GM12878 (cell line): Measurements from ENCODE around the gene KMT2E. TPM values are rescaled to one million over a fixed set of nuclear protein-coding genes. Genes with fewer than 3 reads are reported as not detected.

Source experiments
- ATAC-seq: fragments of 200-7000 bp; cut with Tn5 transposase; 3 replicates; pipeline ENCODE4 v1.9.1; 2020; ENCODE audit warnings: mild to moderate bottlenecking, moderate library complexity
- BruUV-seq: library from RNA; stranded (reverse); fragments of 400-500 nt; replicated peaks from 2 replicates; lab custom pipeline; 2021; lab: Mats Ljungman, UMichigan
- CTCF ChIA-PET: fragments of 300-600 bp; sonication (Branson Sonifier 250); formaldehyde crosslinking; extraction: SDS; loops from one replicate; lab custom pipeline; 2021; ENCODE audit warnings: inconsistent platforms; lab: Yijun Ruan, JAX
- POLR2A ChIA-PET: fragments of 350-600 bp; formaldehyde crosslinking; extraction: SDS; loops from one replicate; lab custom pipeline; 2021; ENCODE audit warnings: inconsistent platforms; lab: Charles Lee
- RAD21 ChIA-PET: fragments of 300-600 bp; sonication (Branson Sonifier 250); formaldehyde crosslinking; loops from one replicate; lab custom pipeline; 2023; ENCODE audit warnings: antibody characterized with exemption; ENCODE audit not compliant: unreplicated experiment; lab: Charles Lee
- SMC1A ChIA-PET: fragments of 300-600 bp; sonication (Branson Sonifier 250); formaldehyde crosslinking; loops from one replicate; lab custom pipeline; 2023; ENCODE audit not compliant: unreplicated experiment, uncharacterized antibody; lab: Charles Lee
- DNase-seq: peaks from one replicate; pipeline ENCODE4 v3.0.0-alpha.2; 2011; ENCODE audit warnings: low read depth, low spot score
- FAIRE-seq: peaks from 3 replicates; lab custom pipeline; 2011; peaks lifted over from hg19 to GRCh38; lab: Jason Lieb, UNC
- H2AFZ ChIP-seq: 2 replicates; pipeline ENCODE4 v1.6.0; 2011; ENCODE audit warnings: low read depth, low read length, control low read depth; ENCODE audit not compliant: control insufficient read depth
- H3K27ac ChIP-seq: 2 replicates; pipeline ENCODE4 v1.5.1; 2011; ENCODE audit warnings: control low read depth; ENCODE audit not compliant: control insufficient read depth, insufficient read depth
- H3K27me3 ChIP-seq, 2 experiments: replicated peaks in 1 of 2; 2 replicates each; pipeline versions ENCODE4 v1.6.0 to v1.6.1; 2011; ENCODE audit warnings: low read length in 1 of 2; ENCODE audit not compliant: control insufficient read depth in 2 of 2, insufficient read depth in 2 of 2
- H3K36me3 ChIP-seq, 2 experiments: 2 replicates each; pipeline ENCODE4 v1.5.1; 2011; ENCODE audit warnings: low read length in 1 of 2; ENCODE audit not compliant: control insufficient read depth in 2 of 2, insufficient read depth in 2 of 2
- H3K4me1 ChIP-seq: 2 replicates; pipeline ENCODE4 v1.6.1; 2011; ENCODE audit warnings: mild to moderate bottlenecking, low read length, moderate library complexity, mixed read lengths; ENCODE audit not compliant: control insufficient read depth, insufficient read depth
- H3K4me2 ChIP-seq: 2 replicates; pipeline ENCODE4 v1.6.0; 2011; ENCODE audit warnings: control low read depth; ENCODE audit not compliant: control insufficient read depth, insufficient read depth
- H3K4me3 ChIP-seq: fragments of 200-600 bp; sonication (generic); 2 replicates; pipeline ENCODE4 v1.5.1; 2016
- H3K79me2 ChIP-seq: 2 replicates; pipeline ENCODE4 v1.6.0; 2011; ENCODE audit warnings: low read length; ENCODE audit not compliant: control insufficient read depth, insufficient read depth
- H3K9ac ChIP-seq: 2 replicates; pipeline ENCODE4 v1.8.0; 2011; ENCODE audit warnings: low read length, control low read depth, mixed read lengths; ENCODE audit not compliant: control insufficient read depth, insufficient read depth
- H3K9me3 ChIP-seq: replicated peaks from 3 replicates; pipeline ENCODE4 v1.5.1; 2011; ENCODE audit warnings: mild to moderate bottlenecking, low read length; ENCODE audit not compliant: control insufficient read depth, insufficient read depth
- H4K20me1 ChIP-seq: 2 replicates; pipeline ENCODE4 v1.6.0; 2011; ENCODE audit not compliant: control insufficient read depth, insufficient read depth
- BCL11A ChIP-seq: IDR thresholded peaks from 2 replicates; pipeline ENCODE4 v1.6.1; 2011; ENCODE audit warnings: low read depth, low read length
- CEBPB ChIP-seq, 2 experiments: fragments of 150-350 bp in 1 of 2; IDR thresholded peaks; 2 replicates each; pipeline ENCODE4 v1.6.1; 2012 to 2014; ENCODE audit warnings: low read depth in 2 of 2, low read length in 2 of 2, borderline replicate concordance in 1 of 2, inconsistent platforms in 1 of 2
- CREB1 ChIP-seq: IDR thresholded peaks from 2 replicates; pipeline ENCODE4 v1.6.1; 2012; ENCODE audit warnings: low read depth, mild to moderate bottlenecking, inconsistent platforms
- EGR1 ChIP-seq, 2 experiments: IDR thresholded peaks; 1 replicate in 1 of 2; 2 replicates in 1 of 2; pipeline ENCODE4 v1.6.1; 2011 to 2012; ENCODE audit warnings: low read depth in 2 of 2, low read length in 2 of 2, borderline replicate concordance in 1 of 2, mild to moderate bottlenecking in 1 of 2, moderate library complexity in 1 of 2
- POLR2A ChIP-seq: IDR thresholded peaks from 2 replicates; pipeline ENCODE4 v1.6.1; 2011; ENCODE audit warnings: low read depth, mild to moderate bottlenecking, low read length
- POLR2AphosphoS5 ChIP-seq: IDR thresholded peaks from 2 replicates; pipeline ENCODE4 v1.6.1; 2011; ENCODE audit warnings: mild to moderate bottlenecking, low read length, inconsistent platforms
- SKIL ChIP-seq: fragments of 450-650 bp; IDR thresholded peaks from 2 replicates; pipeline ENCODE4 v1.6.1; 2017; ENCODE audit warnings: mild to moderate bottlenecking, low read depth, inconsistent platforms; ENCODE audit not compliant: poor library complexity, severe bottlenecking
- SMAD1 ChIP-seq: fragments of 450-650 bp; IDR thresholded peaks from 2 replicates; pipeline ENCODE4 v1.6.1; 2018; ENCODE audit warnings: mild to moderate bottlenecking, low read depth; ENCODE audit not compliant: partially characterized antibody
- TCF3 ChIP-seq: IDR thresholded peaks from 2 replicates; pipeline ENCODE4 v1.6.1; 2012; ENCODE audit warnings: low read depth, mild to moderate bottlenecking, low read length, borderline replicate concordance; ENCODE audit not compliant: insufficient read depth
- ZNF207 ChIP-seq: fragments of 450-650 bp; IDR thresholded peaks from 2 replicates; pipeline ENCODE4 v1.6.1; 2014; ENCODE audit warnings: antibody characterized with exemption, mild to moderate bottlenecking, borderline replicate concordance
- WGBS: methylation state at CpG from one replicate; pipeline ENCODE4 v1.1.6; 2016; ENCODE audit warnings: low lambda C conversion rate; ENCODE audit not compliant: insufficient replicate concordance, insufficient coverage; ENCODE audit errors: missing lambda C conversion rate; 5-methylcytosine and 5-hydroxymethylcytosine counted together
- in situ Hi-C: fragments of 300-500 bp; cut with MboI; formaldehyde crosslinking; loops from 9 replicates; pipeline ENCODE4 v1.14.3; 2018; ENCODE audit warnings: mixed read lengths
- intact Hi-C: fragments of 100-400 bp; cut with micrococcal nuclease; formaldehyde crosslinking; loops from one replicate; pipeline ENCODE4 v1.14.2; 2022; ENCODE audit not compliant: unreplicated experiment
- polyA plus RNA-seq, 11 experiments: library from polyadenylated mRNA; depleted of rRNA in 4 of 11; unstranded in 6 of 11; stranded (reverse) in 5 of 11; fragments of >200 nt; fragmentation: Nextera tagmentation in 4 of 11; fragmentation: Illumina TruSeq in 1 of 11; extraction: Ambion mirVana in 4 of 11; extraction: Trizol in 1 of 11; gene quantifications; 1 replicate in 1 of 11; 2 replicates in 10 of 11; pipeline versions ENCODE4 v1.2.1 to v1.2.3, GENCODE V29; 2011 to 2016; ENCODE audit warnings: inconsistent platforms in 2 of 11, missing spikeins in 2 of 11, low read depth in 1 of 11
- total RNA-seq, 4 experiments: library from RNA; depleted of rRNA in 3 of 4; stranded (reverse); fragments of >200 nt in 3 of 4; fragmentation: Illumina TruSeq in 1 of 4; extraction: Trizol in 1 of 4; gene quantifications; 2 replicates each; pipeline versions ENCODE4 v1.2.1 to v1.2.3, GENCODE V29; 2013 to 2021
- TF ChIP-seq, protein P1 (sequence below): fragments of 450-650 bp; IDR thresholded peaks from 2 replicates; pipeline ENCODE4 v1.6.1; 2018; ENCODE audit warnings: borderline replicate concordance, mild to moderate bottlenecking; ENCODE audit not compliant: partially characterized antibody
- TF ChIP-seq, protein P2 (sequence below): fragments of 450-650 bp; IDR thresholded peaks from 2 replicates; pipeline ENCODE4 v1.6.1; 2017; ENCODE audit warnings: low read depth, mild to moderate bottlenecking, moderate library complexity

Gene KMT2E
- total and polyA plus RNA-seq, 10 of the 15 experiments (the other 5 are each of a cell fraction or from before 2014, with no cell fraction given): 13.2 to 68.1 (median 34.1) TPM

DNA sequence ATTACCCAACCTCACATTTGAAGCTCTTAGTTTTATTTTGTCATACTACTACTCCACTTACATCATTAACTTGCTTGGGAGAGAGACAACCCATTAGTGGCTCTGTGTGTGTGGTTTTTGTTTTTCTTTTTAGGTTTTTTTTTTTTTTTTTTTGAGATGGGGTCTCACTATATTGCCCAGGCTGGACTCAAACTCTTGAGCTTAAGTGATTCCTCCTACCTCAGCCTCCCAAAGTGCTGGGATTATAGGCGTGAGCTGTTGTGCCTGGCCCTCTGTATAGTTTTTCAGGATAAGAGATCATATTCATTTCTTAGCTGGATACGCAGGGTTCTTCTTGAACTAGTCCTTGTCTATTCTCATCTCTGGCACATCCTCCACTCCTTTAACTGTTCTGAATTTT lies 41.1 kb downstream of the KMT2E start:
- peaks cover 48% of the 10 kb centered on the region for H3K79me2 ChIP-seq
- ChIA-PET CTCF (interaction anchor here (0.6 to 2.6 kb wide), 4 partner anchors 12 to 74 kb away, joined by 3 to 14 read pairs (median 5); no protein-coding TSS in a partner anchor), SMC1A (interaction anchor here (0.6 to 2.3 kb wide), 8 partner anchors 23 to 297 kb away, joined by 3 to 10 read pairs (median 4); no protein-coding TSS in a partner anchor), POLR2A (interaction anchor here (1.1 kb wide), 1 partner anchor 41 kb away, joined by 3 read pairs; the partner anchor contains the start of gene KMT2E), RAD21 (interaction anchor here (0.6 to 1.3 kb wide), 4 partner anchors 28 to 224 kb away, joined by 3 to 6 read pairs (median 4); no protein-coding TSS in a partner anchor)
- H3K4me3 ChIP-seq: no peak overlapping the region
- BruUV-seq: no TSS peak
- intact Hi-C loops: no loop called here
- in situ Hi-C loops: no loop called here
- H3K4me1 ChIP-seq: no peaks in the 10 kb centered on the region
- no peaks in the 10 kb centered on the region for H3K9me3 ChIP-seq
- no peak overlapping the region for H3K4me2 ChIP-seq
- ATAC-seq (no peak), DNase-seq (no peak), FAIRE-seq (no peak)
- H3K27me3 ChIP-seq: no peaks in the 10 kb centered on the region
- TF ChIP-seq EGR1 (IDR thresholded peaks at IDR 0.05; ENCODE audit: borderline replicate concordance in 1 of 2, low read depth in 2 of 2, low read length in 2 of 2) (no peak), BCL11A (no peak), ZNF207 (no peak), CREB1 (no peak), SKIL (no peak), SMAD1 (no peak), POLR2A (no peak), CEBPB (IDR thresholded peaks at IDR 0.05; ENCODE audit: borderline replicate concordance in 1 of 2, low read depth in 2 of 2, low read length in 2 of 2) (no peak), TCF3 (no peak), POLR2AphosphoS5 (no peak)
- TF ChIP-seq, protein P1, sequence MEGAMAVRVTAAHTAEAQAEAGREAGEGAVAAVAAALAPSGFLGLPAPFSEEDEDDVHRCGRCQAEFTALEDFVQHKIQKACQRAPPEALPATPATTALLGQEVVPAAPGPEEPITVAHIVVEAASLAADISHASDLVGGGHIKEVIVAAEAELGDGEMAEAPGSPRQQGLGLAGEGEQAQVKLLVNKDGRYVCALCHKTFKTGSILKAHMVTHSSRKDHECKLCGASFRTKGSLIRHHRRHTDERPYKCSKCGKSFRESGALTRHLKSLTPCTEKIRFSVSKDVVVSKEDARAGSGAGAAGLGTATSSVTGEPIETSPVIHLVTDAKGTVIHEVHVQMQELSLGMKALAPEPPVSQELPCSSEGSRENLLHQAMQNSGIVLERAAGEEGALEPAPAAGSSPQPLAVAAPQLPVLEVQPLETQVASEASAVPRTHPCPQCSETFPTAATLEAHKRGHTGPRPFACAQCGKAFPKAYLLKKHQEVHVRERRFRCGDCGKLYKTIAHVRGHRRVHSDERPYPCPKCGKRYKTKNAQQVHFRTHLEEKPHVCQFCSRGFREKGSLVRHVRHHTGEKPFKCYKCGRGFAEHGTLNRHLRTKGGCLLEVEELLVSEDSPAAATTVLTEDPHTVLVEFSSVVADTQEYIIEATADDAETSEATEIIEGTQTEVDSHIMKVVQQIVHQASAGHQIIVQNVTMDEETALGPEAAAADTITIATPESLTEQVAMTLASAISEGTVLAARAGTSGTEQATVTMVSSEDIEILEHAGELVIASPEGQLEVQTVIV: no peak
- TF ChIP-seq, protein P2, sequence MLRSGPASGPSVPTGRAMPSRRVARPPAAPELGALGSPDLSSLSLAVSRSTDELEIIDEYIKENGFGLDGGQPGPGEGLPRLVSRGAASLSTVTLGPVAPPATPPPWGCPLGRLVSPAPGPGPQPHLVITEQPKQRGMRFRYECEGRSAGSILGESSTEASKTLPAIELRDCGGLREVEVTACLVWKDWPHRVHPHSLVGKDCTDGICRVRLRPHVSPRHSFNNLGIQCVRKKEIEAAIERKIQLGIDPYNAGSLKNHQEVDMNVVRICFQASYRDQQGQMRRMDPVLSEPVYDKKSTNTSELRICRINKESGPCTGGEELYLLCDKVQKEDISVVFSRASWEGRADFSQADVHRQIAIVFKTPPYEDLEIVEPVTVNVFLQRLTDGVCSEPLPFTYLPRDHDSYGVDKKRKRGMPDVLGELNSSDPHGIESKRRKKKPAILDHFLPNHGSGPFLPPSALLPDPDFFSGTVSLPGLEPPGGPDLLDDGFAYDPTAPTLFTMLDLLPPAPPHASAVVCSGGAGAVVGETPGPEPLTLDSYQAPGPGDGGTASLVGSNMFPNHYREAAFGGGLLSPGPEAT: no peak
- no peak overlapping the region for H2AFZ ChIP-seq
- 95% methylated on average over 2 of the region's 2 CpGs for WGBS
- peaks cover 2% of the 10 kb centered on the region; the same call in 1 of the 2 replicates for H4K20me1 ChIP-seq
- no peak overlapping the region for H3K9ac ChIP-seq
- H3K27ac ChIP-seq: no peak overlapping the region
- peaks cover 3 to 16% of the 10 kb centered on the region in 2 experiments for H3K36me3 ChIP-seq
